ENCODE measurements around the gene PRKAA2. TPM values are rescaled to one million over a fixed set of nuclear protein-coding genes. Genes with fewer than 3 reads are reported as not detected.

Gene PRKAA2
- total and polyA plus RNA-seq, 9 donors: 13.1 to 42.1 (median 26.3) TPM

DNA sequence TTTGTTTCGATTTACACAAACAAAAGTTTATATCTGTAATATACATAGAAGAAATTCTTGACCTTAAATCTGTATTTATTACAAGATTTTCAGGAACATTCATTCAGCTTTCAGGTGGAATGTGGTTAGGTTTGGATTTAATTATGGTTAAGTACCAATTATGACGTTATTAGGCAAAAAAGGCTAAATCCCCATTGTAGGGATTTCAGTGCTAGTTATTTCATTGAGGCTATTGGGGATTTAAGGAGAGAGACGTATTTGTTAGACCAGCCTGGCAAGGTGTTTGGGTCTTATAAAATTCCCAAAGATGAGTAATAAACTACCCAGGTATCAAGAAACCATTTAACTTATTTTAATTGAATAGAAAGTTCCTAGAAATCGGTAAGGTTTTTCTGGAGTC lies 26.0 kb downstream of the PRKAA2 start:
- no peak overlapping the region for H3K27ac ChIP-seq (ENCODE audit: low read length)
- H3K27me3 ChIP-seq (ENCODE audit: control insufficient read depth, insufficient read depth, low read length): no peaks in the 10 kb centered on the region
- no peak overlapping the region for H3K4me3 ChIP-seq (ENCODE audit: low read length)
- DNase-seq: no peak
- H3K36me3 ChIP-seq (ENCODE audit: control insufficient read depth, insufficient read depth, low read length): no peaks in the 10 kb centered on the region
- no peaks in the 10 kb centered on the region for H3K4me1 ChIP-seq (ENCODE audit: control insufficient read depth, insufficient read depth, low read length)
- WGBS (ENCODE audit: insufficient coverage): no CpG with 5 or more reads among the region's 4 CpGs
- H3K9me3 ChIP-seq (replicated peaks; ENCODE audit: control insufficient read depth, low read depth, low read length): no peaks in the 10 kb centered on the region

- DNase-seq: no peak
- H3K4me3 ChIP-seq (ENCODE audit: low read length): no peak overlapping the region
- H3K27ac ChIP-seq (ENCODE audit: low read length): no peak overlapping the region
- H3K9me3 ChIP-seq (replicated peaks; ENCODE audit: control insufficient read depth, low read depth, low read length): no peaks in the 10 kb centered on the region
- H3K27me3 ChIP-seq (ENCODE audit: control insufficient read depth, insufficient read depth, low read length): no peaks in the 10 kb centered on the region
- H3K36me3 ChIP-seq (ENCODE audit: control insufficient read depth, insufficient read depth, low read length): no peaks in the 10 kb centered on the region
- H3K4me1 ChIP-seq (ENCODE audit: control insufficient read depth, insufficient read depth, low read length): no peaks in the 10 kb centered on the region
- 100% methylated on average over 2 of the region's 2 CpGs for WGBS (ENCODE audit: insufficient coverage)
Observed at GRCh38 chr1:56671542-56671941, 26.4 kb downstream of the PRKAA2 start.

- H3K27ac ChIP-seq (ENCODE audit: low read length): no peak overlapping the region
- H3K4me3 ChIP-seq (ENCODE audit: low read length): no peak overlapping the region
- H3K36me3 ChIP-seq (ENCODE audit: control insufficient read depth, insufficient read depth, low read length): no peaks in the 10 kb centered on the region
- H3K9me3 ChIP-seq (replicated peaks; ENCODE audit: control insufficient read depth, low read depth, low read length): no peaks in the 10 kb centered on the region
- H3K27me3 ChIP-seq (ENCODE audit: control insufficient read depth, insufficient read depth, low read length): no peaks in the 10 kb centered on the region
- no peak for DNase-seq
- WGBS (ENCODE audit: insufficient coverage): no CpG with 5 or more reads among the region's 1 CpG
- no peaks in the 10 kb centered on the region for H3K4me1 ChIP-seq (ENCODE audit: control insufficient read depth, insufficient read depth, low read length)
Observed at GRCh38 chr1:56672579-56672978, 27.5 kb downstream of the PRKAA2 start.

GRCh38 chr1:56675763-56676162 lies 30.6 kb downstream of the PRKAA2 start:
- H3K9me3 ChIP-seq (replicated peaks; ENCODE audit: control insufficient read depth, low read depth, low read length): no peaks in the 10 kb centered on the region
- no peak overlapping the region for H3K27ac ChIP-seq (ENCODE audit: low read length)
- no peak for DNase-seq
- H3K4me3 ChIP-seq (ENCODE audit: low read length): no peak overlapping the region
- no peaks in the 10 kb centered on the region for H3K4me1 ChIP-seq (ENCODE audit: control insufficient read depth, insufficient read depth, low read length)
- no peaks in the 10 kb centered on the region for H3K36me3 ChIP-seq (ENCODE audit: control insufficient read depth, insufficient read depth, low read length)
- H3K27me3 ChIP-seq (ENCODE audit: control insufficient read depth, insufficient read depth, low read length): no peaks in the 10 kb centered on the region

DNA sequence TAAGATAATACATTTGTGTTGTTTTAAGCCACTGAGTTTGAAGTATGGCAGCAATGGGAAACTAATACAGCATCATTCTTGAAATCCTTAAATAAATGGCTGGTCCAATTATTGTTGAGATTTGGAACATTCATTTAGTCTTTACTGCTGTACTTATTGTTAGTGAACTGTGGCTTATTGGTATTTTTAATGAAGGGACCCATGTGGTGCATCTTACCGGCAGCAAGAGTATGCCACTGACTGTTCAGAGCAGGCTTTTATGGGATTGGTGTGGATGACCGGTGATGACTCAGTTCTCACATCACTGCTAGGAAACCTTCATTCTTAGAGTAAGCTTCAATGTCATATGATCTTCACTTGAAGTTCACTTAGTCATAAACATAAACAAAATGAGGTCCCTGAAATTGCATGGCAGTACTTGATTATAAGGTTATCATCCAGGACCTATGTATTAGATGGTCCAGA lies 31.5 kb downstream of the PRKAA2 start:
- no peak for DNase-seq
- Histone ChIP-seq H3K4me3 (ENCODE audit: low read length) (no peak overlapping the region), H3K9me3 (replicated peaks; ENCODE audit: control insufficient read depth, low read depth, low read length) (no peaks in the 10 kb centered on the region), H3K4me1 (ENCODE audit: control insufficient read depth, insufficient read depth, low read length) (no peaks in the 10 kb centered on the region), H3K27me3 (ENCODE audit: control insufficient read depth, insufficient read depth, low read length) (no peaks in the 10 kb centered on the region), H3K36me3 (ENCODE audit: control insufficient read depth, insufficient read depth, low read length) (no peaks in the 10 kb centered on the region), H3K27ac (ENCODE audit: low read length) (no peak overlapping the region)
- no CpG with 5 or more reads among the region's 2 CpGs for WGBS (ENCODE audit: insufficient coverage)

GRCh38 chr1:56683569-56683968 lies 38.5 kb downstream of the PRKAA2 start:
- H3K4me3 ChIP-seq (ENCODE audit: low read length): no peak overlapping the region
- DNase-seq: no peak
- no peaks in the 10 kb centered on the region for H3K9me3 ChIP-seq (replicated peaks; ENCODE audit: control insufficient read depth, low read depth, low read length)
- no peaks in the 10 kb centered on the region for H3K27me3 ChIP-seq (ENCODE audit: control insufficient read depth, insufficient read depth, low read length)
- no peak overlapping the region for H3K27ac ChIP-seq (ENCODE audit: low read length)
- no peaks in the 10 kb centered on the region for H3K36me3 ChIP-seq (ENCODE audit: control insufficient read depth, insufficient read depth, low read length)
- H3K4me1 ChIP-seq (ENCODE audit: control insufficient read depth, insufficient read depth, low read length): no peaks in the 10 kb centered on the region

GRCh38 chr1:56686169-56686568 lies 41.1 kb downstream of the PRKAA2 start:
- no peaks in the 10 kb centered on the region for H3K36me3 ChIP-seq (ENCODE audit: control insufficient read depth, insufficient read depth, low read length)
- no peaks in the 10 kb centered on the region for H3K4me1 ChIP-seq (ENCODE audit: control insufficient read depth, insufficient read depth, low read length)
- no peaks in the 10 kb centered on the region for H3K27me3 ChIP-seq (ENCODE audit: control insufficient read depth, insufficient read depth, low read length)
- DNase-seq: no peak
- H3K27ac ChIP-seq (ENCODE audit: low read length): no peak overlapping the region
- no CpG with 5 or more reads among the region's 2 CpGs for WGBS (ENCODE audit: insufficient coverage)
- no peaks in the 10 kb centered on the region for H3K9me3 ChIP-seq (replicated peaks; ENCODE audit: control insufficient read depth, low read depth, low read length)
- no peak overlapping the region for H3K4me3 ChIP-seq (ENCODE audit: low read length)

GRCh38 chr1:56688522-56689026 lies 43.5 kb downstream of the PRKAA2 start:
- no peaks in the 10 kb centered on the region for H3K9me3 ChIP-seq (replicated peaks; ENCODE audit: control insufficient read depth, low read depth, low read length)
- 100% methylated on average over 1 of the region's 3 CpGs for WGBS (ENCODE audit: insufficient coverage)
- no peak for DNase-seq
- no peaks in the 10 kb centered on the region for H3K4me1 ChIP-seq (ENCODE audit: control insufficient read depth, insufficient read depth, low read length)
- H3K27ac ChIP-seq (ENCODE audit: low read length): no peak overlapping the region
- no peaks in the 10 kb centered on the region for H3K27me3 ChIP-seq (ENCODE audit: control insufficient read depth, insufficient read depth, low read length)
- H3K4me3 ChIP-seq (ENCODE audit: low read length): no peak overlapping the region
- H3K36me3 ChIP-seq (ENCODE audit: control insufficient read depth, insufficient read depth, low read length): no peaks in the 10 kb centered on the region

GRCh38 chr1:56696663-56697062 lies 51.5 kb downstream of the PRKAA2 start:
- WGBS (ENCODE audit: insufficient coverage): no CpG with 5 or more reads among the region's 3 CpGs
- Histone ChIP-seq H3K36me3 (ENCODE audit: control insufficient read depth, insufficient read depth, low read length) (no peaks in the 10 kb centered on the region), H3K27ac (ENCODE audit: low read length) (no peak overlapping the region)

GRCh38 chr1:56703747-56704146 lies 58.6 kb downstream of the PRKAA2 start:
- Histone ChIP-seq H3K9me3 (replicated peaks; ENCODE audit: control insufficient read depth, low read depth, low read length) (peaks cover 7% of the 10 kb centered on the region), H3K27me3 (ENCODE audit: control insufficient read depth, insufficient read depth, low read length) (no peaks in the 10 kb centered on the region), H3K36me3 (ENCODE audit: control insufficient read depth, insufficient read depth, low read length) (peaks cover 10% of the 10 kb centered on the region), H3K4me1 (ENCODE audit: control insufficient read depth, insufficient read depth, low read length) (no peaks in the 10 kb centered on the region), H3K27ac (ENCODE audit: low read length) (no peak overlapping the region), H3K4me3 (ENCODE audit: low read length) (no peak overlapping the region)
- WGBS (ENCODE audit: insufficient coverage): 100% methylated on average over 1 of the region's 1 CpG
- no peak for DNase-seq

More at GRCh38 chr1:56696663-56697062, 51.5 kb downstream of the PRKAA2 start:
- no peak for DNase-seq
- no peak overlapping the region for H3K4me3 ChIP-seq (ENCODE audit: low read length)
- H3K4me1 ChIP-seq (ENCODE audit: control insufficient read depth, insufficient read depth, low read length): no peaks in the 10 kb centered on the region
- peaks cover 7% of the 10 kb centered on the region for H3K9me3 ChIP-seq (replicated peaks; ENCODE audit: control insufficient read depth, low read depth, low read length)
- H3K27me3 ChIP-seq (ENCODE audit: control insufficient read depth, insufficient read depth, low read length): no peaks in the 10 kb centered on the region

DNA sequence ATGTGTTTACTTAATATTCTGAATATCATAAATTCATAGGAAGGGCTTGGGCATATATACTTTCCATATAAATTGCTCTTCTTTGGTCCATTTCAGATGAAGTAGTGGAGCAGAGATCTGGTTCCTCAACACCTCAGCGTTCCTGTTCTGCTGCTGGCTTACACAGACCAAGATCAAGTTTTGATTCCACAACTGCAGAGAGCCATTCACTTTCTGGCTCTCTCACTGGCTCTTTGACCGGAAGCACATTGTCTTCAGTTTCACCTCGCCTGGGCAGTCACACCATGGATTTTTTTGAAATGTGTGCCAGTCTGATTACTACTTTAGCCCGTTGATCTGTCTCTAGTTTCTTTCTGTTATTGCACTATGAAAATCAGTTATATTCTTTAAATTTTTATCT lies 62.3 kb downstream of the PRKAA2 start:
- no peak for DNase-seq
- Histone ChIP-seq H3K9me3 (replicated peaks; ENCODE audit: control insufficient read depth, low read depth, low read length) (no peaks in the 10 kb centered on the region), H3K4me1 (ENCODE audit: control insufficient read depth, insufficient read depth, low read length) (no peaks in the 10 kb centered on the region), H3K27me3 (ENCODE audit: control insufficient read depth, insufficient read depth, low read length) (no peaks in the 10 kb centered on the region), H3K4me3 (ENCODE audit: low read length) (no peak overlapping the region), H3K36me3 (ENCODE audit: control insufficient read depth, insufficient read depth, low read length) (peaks cover 10% of the 10 kb centered on the region), H3K27ac (ENCODE audit: low read length) (no peak overlapping the region)
- WGBS (ENCODE audit: insufficient coverage): 77% methylated on average over 2 of the region's 4 CpGs

All from muscle of leg (tissue), 11 donors.